NCI-H1694 treated with DMSO at 0.1 percent for 48 hours (cell line): ENCODE results near the gene PSG2.
"Not testable (repeated sequence)": the region's sequence is repeated elsewhere in the genome, so short reads cannot be mapped to it uniquely, and the experiment has no call there.

ENCODE experiments used
- DNase-seq: peaks from one replicate; lab custom pipeline; 2025; lab: John Stamatoyannopoulos, UW

Gene PSG2

DNA sequence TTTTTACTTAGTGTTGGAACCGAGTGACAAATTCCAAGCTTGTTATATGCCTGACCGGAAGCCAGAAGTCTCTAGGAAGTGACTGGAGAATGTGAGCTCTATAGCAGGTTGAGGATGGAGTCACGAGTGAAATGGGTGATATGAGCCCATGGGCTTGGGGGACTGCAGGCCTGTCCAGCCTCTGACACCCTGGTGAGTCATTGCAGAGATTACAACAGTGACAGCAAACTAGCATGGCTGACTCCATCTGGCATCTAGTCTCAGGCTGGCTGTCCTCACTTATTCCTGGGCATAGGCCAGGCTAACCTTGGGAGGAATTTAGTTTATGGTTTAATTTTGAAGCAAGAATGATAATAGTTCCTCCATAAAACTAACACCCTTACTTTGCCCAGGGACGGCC lies 4.6 kb downstream of the PSG2 start:
- DNase-seq = not testable (repeated sequence)

DNA sequence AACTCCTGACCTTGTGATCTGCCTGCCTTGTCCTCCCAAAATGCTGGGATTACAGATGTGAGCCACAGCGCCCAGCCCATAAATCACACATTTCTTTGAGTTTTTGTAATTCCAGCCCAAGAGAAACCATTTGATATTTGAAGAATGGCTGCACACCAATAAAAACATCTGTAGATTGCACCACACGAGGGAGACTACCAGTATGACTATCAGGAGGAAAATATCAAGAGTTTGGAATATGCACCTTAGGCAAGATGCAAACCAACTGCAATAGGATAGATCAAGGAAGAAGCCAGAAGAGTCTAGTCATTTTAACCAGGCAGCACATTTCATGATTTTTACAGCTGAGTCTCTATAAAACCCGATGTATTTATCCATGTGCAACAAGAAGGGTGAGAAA lies 20.1 kb downstream of the PSG2 start:
- DNase-seq = not testable (repeated sequence)

DNA sequence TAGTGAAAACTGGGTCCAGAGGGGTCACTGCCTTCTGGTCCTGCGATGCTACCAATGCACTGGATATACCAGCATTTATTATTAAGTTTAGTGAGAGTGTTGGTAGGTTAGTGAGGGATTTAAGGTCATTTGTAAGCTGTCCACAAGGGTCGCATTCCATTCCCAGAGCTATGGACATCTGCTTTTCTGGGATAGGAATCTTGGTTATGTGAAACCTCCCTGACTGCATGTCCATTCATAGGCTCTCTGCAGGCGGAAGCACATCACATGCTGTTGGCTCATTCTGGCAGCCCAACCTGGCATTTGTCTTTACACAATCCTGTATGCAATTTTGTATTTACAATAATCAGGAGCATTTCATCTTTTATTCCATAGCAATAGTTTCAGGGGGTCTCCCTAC lies 21.2 kb downstream of the PSG2 start:
- DNase-seq = not testable (repeated sequence)

DNA sequence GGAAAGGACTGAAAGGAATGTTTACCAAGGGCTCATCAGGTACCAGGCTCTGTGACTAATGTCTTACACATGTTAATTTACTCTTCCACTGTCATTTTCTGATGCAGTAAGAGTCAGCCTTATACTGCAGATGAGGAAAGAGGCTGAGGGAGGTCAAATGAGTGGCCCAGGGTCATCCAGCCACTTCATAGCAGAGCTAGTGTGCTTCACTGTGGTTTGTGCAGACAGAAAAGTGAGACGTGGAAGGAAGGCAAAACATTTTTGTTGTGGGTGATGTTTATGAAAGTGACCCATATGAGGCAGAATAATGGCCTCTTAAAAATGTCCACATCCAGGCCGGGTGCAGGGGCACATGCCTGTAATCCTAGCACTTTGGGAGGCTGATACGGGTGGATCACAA lies 22.2 kb downstream of the PSG2 start:
- DNase-seq = not testable (repeated sequence)

DNA sequence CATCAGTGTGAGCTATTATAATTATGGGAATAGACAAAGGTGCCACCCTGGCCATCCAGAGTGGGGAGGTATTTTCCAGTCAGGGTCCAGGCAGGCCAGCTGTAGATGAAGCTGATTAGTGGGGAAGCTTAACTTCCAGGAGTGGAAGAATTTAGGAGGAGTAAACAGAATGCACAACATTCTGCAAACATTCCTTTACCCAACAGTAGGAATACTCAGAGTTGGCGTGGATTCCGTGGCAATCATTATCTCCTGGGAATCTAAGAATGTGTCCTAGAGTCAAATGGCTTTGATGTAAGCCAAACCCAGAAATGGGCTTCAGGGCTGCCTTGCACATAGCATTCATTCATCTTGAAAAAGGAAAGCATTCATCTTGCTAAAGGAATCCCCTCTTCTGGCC lies 23.0 kb downstream of the PSG2 start:
- DNase-seq = not testable (repeated sequence)

DNA sequence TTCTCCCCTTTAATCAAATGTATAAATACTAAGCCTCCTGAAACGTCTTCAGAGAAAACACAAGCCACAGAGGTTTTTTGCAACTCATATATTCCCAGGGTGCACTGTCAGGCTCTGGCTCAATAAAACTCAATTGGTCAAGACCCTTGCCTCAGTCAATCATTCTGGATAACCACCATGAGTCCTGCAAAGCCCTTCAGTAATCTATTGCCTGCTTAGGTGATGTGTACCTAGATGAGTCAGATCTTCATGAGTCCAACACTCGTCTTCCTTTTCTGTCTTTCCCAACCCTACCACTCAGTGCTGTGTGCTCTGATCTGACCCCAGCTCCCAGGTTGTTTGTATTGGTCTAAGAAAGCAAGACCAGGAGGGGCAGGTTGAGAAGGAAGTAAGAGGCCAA lies 24.1 kb downstream of the PSG2 start:
- DNase-seq = not testable (repeated sequence)

DNA sequence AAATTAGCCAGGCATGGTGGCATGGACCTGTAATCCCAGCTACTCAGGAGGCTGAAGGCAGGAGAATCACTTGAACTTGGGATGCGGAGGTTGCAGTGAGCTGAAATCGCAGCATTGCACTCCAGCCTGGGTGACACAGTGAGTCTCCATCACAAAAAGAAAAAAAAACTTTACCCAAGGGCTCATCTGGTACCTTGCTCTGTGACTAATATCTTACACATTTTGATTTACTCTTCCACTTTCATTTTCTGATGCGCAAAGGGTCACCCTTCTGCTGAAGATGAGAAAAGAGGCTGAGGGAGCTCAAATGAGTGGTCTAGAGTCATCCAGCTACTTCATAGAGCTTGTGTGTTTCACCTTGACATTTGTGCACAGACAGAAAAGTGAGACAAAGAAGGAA lies 34.5 kb downstream of the PSG2 start:
- not testable (repeated sequence) for DNase-seq

DNA sequence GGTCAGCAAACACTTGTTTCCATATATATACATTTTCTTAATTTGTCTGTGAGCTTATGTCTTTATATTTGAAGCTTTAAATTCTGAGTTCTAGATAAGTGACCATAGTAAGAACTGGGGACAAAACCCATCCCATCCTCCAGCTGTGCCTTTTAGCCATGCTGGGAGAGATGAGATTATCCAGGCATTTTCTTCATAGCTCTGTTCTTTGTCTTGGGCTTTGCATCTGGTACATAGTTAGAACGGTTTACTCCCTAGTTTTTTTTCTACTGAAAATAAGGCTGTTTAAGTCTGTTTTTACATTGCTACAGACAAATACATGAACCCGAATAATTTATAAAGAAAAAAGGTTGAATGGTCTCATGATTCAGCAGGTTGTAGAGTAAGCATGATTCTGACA lies 35.9 kb downstream of the PSG2 start:
- not testable (repeated sequence) for DNase-seq

DNA sequence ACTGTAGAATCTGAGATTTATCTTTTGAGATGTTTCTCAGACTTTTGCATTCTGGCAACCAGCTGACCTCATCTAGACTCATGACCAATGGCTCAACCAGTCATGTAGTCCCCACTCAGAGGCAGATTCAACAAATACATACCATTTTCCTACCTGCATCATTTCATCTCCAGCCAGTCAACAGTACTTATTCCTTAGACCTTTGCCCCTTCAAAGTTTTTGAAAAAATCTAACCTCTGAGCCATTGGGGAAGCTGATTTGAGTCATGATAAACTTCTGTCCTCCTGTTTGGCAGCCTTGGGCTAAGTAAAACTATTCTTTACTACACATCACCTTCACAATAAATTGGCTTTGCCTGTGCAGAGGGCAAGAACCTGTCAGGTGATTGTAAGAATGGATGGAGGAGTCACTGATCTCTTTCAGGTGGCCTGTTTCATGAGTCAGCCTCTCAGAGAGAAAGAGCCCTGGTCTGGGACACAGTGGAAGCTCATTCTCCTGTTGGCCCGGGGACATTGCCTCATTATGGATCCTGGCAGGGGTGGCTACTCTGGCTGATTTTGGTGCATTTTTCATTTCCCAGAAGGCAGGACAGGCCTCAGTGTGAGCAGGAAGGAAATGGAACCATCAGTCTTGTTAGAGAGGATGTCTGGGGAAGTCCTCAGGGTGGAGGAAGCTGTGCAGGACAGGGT lies 38.9 kb downstream of the PSG2 start:
- not testable (repeated sequence) for DNase-seq

DNA sequence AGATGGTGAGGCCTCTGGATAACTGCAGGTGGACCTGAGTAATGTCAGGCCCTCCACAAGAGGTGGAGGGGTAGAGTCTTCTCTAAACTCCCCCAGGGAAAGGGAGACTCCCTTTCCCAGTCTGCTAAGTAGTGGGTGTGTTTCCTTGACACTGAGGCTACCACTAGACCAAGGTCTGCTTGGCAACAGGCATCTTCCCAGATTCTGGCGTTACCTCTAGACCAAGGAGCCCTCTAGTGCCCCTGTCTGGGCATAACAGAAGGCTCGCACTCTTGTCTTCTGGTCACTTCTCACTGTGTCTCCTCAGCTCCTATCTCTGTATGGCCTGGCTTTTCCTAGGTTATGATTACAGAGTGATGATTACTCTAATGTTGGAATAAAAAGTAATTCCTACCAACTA lies 50.9 kb downstream of the PSG2 start:
- DNase-seq = not testable (repeated sequence)

DNA sequence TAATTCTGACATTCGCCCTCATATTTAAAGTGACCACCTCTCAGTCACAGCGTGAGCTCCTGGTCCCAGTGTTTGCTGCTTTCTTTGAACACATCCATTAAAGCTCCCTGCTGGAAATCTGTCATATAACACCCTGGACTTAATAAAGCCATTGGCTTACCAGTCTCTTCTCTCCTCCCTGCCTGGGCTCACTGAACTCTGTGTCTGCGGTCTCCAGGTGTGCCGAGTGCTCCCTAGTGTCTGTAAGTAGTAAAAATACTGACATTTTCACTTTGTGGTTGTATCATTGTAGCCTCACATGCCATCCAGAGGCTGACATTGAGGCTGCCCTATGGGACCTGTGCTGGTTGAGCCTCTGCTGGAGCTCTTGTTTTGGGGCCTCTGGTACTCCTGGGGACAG lies 53.6 kb downstream of the PSG2 start:
- DNase-seq = no peak

DNA sequence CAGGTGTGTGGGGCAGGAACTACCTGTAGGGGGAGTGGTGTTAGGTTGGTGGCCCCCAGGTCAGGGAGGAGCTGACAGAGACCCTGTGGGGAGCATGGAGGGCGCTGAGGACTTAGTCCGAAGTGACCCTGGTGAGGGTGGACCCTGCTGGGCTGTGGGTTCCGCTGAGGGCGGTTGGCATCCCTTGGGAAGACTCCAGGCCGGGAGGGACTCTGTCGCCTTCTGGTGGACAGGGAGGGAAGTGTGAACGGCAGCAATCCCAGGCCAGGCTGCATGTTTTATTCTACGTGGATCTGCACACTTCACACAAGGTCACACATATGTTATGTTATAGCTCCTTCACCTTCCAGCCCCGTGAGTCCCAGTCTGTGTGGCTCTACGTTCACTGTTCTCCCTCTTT lies 54.5 kb downstream of the PSG2 start:
- DNase-seq = not testable (repeated sequence)

DNA sequence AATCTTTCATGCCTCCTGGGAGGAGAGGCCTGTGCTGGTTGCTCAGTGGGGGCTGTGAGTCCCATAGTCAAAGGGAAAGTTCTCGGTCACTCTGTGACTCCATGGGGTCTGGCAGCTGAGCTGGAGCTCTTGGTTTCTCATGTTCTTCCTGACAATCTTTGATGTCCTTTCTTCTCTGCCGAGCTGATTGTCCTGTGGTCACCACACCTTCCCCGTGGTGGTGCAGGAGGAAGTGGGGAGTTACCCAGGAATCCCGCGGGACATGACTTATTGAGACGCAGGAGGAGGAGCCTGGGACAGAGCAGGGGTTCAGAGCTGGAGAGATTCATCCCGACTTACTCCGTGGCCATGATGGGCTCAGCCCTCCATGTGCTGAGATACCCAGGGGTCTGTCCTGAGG lies 55.4 kb downstream of the PSG2 start:
- DNase-seq = not testable (repeated sequence)

DNA sequence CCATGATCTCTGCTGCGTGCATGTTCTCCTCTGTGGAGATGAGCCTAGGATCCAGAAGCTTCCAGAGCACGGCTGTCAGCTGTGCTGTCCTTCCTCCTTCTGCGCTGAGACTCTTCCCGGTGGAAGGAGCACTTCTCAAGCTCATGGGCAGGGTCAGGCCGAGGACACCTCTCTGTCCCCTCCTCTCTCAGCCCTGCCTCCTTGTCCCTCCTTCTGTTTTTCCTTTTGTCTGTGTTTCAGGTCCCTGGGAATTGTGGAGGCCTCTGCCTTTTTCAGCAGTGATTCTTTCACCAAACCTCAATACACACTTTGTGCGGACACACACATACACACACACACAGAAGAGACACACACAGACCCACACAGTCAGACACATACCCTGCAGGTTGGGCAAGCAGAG lies 56.1 kb downstream of the PSG2 start, which contains the start of gene PSG11:
Gene PSG11, minus strand, starts transcription at position 101 of the 400 bp plus-strand sequence. Its CDS starts 97 bp downstream, at position 4.
- not testable (repeated sequence) for DNase-seq

DNA sequence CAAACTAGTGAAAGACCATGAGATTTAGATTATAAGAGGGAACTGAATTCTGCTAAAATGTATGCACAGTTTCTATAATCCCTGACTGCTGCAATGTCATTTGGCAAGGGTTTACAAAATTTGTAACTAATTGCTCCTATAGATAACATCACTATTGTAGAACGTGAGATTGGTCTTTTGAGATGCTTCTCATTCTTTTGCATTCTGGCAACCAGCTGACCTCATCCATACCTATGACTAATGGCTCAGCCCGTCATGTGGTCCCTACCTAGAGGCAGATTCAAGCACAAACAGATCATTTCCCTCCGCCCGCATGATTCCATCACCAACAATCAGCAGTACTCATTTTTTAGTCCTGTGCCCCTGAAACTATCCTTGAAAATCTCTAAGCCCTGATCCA lies 60.4 kb downstream of the PSG2 start:
- not testable (repeated sequence) for DNase-seq

DNA sequence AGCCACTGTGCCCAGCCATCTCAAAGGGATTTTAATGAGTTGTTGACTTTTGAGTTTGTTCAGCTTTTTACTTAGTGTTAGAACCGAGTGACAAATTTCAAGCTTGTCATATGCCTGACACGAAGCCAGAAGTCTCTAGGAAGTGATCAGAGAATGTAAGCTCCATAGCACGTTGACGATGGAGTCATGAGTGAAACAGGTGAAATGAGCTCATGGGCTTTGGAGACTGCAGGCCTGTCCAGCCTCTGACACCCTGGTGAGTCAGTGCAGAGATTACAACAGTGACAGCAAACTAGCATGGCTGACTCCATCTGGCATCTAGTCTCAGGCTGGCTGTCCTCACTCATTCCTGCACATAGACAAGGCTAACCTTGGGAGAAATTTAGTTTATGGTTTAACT lies 60.9 kb downstream of the PSG2 start:
- DNase-seq = not testable (repeated sequence)

DNA sequence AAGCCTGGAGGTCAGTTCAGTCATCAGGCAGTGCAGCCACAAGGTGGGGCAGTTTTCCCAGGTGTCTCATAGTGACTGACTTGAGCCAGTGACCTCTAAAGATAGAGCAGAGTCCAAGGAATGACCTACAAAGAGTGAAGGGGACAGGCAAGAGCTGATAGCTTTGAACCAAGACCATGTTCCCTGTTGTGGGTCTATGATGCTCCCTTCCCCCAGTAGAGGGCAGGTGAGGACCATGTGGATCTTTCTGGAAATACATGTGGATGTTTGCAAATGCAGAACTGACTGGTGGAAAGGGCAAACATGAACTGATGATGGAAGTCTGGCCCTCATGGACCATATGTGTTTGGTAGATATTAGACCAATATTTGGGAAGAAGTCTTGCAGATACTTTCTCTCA lies 62.9 kb downstream of the PSG2 start:
- DNase-seq = not testable (repeated sequence)
